Stimulated activated CD8-positive, alpha-beta memory T cell treated with anti-CD3 and anti-CD28 coated beads, Interleukin-4, amount 100 ng/mL, for 1 hour (primary cell): Measurements from ENCODE around the gene WFS1.

Experiments
- DNase-seq, 2 donors: peaks; one replicate each; pipeline ENCODE4 v3.0.0-alpha.2; 2020; ENCODE audit warnings: low read depth in 2 of 2, low spot score in 1 of 2

Gene WFS1

DNA sequence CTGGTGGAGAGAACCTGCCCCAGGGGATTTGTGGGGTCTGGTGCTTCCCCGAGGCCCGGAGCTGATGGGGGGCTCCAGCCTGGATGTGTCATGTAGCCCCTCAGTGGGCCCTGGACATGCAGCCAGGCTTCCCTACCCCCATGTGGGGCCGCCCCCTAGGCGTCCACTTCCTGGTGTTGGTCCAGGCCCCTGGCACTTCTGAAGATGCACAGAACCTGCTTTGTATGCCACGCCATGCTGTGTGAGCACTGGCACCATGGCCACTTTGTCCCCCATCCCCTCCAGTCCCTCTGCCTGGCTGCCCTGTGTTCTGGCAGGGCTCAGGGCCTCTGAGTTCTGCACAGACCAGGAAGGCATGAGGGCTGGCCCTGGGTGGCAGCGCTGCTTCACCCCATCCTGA lies 29.2 kb downstream of the WFS1 start:
- DNase-seq: no peak

DNA sequence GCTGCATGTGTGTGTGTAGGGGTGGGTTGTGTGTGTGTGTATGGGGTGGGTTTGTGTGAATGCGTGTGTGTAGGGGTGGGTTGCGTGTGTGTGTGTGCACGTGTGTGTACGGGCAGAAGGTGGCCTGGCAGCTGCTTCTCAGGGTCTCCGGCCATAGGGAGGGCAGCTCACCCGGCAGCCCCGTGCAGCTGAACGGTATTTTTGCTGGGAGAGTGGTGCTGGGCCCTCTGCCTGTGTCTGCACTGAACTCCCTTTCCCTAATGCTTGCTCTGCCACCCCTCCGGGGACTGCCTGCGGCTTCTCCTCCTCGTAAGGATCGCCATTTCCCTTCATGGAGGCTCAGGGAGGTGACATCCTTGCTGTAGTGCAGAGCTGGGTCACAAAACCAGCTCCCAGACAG lies 30.2 kb downstream of the WFS1 start:
- no peak for DNase-seq

DNA sequence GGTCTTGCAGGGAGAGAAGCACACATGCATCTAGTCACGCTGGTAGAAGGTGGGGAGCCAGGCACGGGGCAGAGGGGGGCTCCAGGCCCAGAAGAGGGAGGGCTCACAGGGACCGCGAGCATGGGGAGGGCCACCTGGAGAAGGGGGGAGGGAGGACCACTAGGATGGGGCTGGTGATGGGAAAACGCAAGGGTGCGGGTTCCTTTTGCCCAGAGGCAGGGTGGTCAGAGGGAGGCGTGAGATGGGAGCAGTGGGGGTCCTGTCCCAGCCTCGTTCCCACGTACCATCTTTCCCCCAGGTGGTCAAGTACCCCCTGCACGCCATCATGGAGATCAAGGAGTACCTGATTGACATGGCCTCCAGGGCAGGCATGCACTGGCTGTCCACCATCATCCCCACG lies 30.7 kb downstream of the WFS1 start:
- no peak for DNase-seq

DNA sequence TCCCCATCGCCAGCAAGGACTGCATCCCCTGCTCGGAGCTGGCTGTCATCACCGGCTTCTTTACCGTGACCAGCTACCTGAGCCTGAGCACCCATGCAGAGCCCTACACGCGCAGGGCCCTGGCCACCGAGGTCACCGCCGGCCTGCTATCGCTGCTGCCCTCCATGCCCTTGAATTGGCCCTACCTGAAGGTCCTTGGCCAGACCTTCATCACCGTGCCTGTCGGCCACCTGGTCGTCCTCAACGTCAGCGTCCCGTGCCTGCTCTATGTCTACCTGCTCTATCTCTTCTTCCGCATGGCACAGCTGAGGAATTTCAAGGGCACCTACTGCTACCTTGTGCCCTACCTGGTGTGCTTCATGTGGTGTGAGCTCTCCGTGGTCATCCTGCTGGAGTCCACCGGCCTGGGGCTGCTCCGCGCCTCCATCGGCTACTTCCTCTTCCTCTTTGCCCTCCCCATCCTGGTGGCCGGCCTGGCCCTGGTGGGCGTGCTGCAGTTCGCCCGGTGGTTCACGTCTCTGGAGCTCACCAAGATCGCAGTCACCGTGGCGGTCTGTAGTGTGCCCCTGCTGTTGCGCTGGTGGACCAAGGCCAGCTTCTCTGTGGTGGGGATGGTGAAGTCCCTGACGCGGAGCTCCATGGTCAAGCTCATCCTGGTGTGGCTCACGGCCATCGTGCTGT lies 31.5 kb downstream of the WFS1 start:
- no peak for DNase-seq

DNA sequence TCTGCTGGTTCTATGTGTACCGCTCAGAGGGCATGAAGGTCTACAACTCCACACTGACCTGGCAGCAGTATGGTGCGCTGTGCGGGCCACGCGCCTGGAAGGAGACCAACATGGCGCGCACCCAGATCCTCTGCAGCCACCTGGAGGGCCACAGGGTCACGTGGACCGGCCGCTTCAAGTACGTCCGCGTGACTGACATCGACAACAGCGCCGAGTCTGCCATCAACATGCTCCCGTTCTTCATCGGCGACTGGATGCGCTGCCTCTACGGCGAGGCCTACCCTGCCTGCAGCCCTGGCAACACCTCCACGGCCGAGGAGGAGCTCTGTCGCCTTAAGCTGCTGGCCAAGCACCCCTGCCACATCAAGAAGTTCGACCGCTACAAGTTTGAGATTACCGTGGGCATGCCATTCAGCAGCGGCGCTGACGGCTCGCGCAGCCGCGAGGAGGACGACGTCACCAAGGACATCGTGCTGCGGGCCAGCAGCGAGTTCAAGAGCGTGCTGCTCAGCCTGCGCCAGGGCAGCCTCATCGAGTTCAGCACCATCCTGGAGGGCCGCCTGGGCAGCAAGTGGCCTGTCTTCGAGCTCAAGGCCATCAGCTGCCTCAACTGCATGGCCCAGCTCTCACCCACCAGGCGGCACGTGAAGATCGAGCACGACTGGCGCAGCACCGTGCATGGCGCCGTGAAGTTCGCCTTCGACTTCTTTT lies 32.2 kb downstream of the WFS1 start:
- DNase-seq: no peak

DNA sequence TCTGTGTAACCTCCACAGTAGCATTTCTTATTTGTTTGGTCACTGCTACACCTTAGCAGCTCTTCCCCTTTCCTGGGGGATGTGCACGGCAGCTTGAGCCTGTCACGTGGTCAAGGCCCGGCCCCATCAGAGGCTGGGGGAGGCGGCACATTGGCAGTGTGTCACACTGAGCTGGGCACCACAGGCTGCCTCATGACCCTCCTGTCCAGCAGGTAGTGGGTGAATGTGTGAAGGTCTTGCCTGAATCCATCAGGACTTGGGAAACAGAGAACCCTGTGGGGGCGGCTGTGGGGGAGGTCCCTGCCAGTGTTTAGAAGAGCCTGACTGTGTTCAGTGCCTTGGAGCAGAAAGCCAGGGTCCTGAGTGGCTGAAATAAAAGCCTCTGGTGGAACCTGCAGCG lies 33.2 kb downstream of the WFS1 start:
- no peak for DNase-seq

DNA sequence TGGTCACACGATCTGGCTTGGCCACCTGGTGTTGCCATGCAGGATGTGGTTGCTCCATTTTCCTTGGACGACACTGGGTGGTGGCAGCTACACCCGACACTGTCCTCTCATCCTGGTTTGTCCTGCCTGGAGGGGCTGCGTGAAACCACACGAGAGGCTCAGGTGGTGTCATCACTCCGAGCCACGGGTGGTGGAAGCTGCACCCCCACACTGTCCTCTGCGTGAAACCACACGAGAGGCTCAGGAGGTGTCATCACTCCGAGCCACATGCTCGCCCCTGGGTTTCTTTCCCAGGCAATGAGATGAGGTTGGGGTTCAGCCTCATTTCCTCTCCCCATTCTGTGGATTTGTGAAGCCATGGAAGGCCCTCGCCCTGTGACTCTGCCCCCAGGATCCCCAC lies 34.3 kb downstream of the WFS1 start:
- DNase-seq: no peak

DNA sequence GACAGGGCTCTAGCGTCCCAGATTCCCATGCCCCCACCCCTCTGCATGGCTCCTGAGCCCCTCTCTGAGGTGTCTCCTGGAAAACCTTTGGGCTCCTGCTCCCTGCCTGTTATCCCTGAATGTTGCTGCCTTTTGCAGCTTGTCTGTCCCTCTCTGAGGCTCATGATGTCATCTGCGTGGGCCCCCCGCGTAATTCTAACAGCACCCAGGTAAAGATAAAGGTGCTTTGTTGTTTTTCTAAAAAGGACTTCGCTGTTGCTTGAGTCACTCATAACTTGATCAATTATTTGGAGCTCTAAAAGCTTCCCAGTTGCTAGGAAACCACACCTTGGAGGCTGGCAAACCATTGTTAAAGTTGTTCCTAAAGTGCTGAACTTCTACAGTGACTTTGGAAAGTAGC lies 36.6 kb downstream of the WFS1 start:
- no peak for DNase-seq

DNA sequence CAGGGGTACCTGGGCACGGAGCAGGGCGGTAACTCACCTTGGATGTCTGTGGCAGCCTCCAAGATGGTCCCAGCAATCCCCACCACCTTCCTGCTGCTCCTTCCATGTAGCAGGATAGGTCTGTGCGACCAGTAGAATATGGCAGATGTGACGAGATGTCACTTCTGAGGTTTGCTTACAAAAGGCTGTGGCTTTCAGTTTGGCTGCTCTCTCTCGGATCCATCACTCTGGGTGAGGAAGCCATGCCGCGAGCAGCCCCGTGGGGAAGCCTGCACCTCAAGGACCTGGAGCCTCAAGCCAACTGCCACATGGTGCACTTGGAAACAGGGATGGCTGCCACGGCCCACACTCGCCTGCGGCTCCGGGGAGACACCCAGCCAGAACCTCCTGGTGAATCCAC lies 37.6 kb downstream of the WFS1 start:
- DNase-seq: no peak

DNA sequence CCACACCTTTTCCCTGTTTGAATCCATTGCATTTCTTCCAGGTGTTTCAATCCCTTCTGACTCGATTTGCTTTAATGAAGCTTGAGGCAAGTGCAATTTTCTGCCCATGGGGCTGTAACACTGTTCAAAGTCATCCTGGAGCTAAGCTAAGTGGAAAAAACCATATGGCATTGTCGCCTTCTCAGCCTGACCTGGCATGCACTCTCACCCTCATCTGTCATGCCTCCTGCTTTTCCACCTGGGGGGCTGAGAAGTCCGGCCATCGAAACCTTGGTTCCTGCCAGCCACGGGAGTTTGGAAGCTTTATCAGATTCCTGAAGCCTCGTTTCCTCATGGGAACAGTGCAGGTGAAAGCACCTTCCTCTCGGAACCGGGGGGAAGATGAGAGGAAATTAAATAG lies 38.2 kb downstream of the WFS1 start:
- no peak for DNase-seq

DNA sequence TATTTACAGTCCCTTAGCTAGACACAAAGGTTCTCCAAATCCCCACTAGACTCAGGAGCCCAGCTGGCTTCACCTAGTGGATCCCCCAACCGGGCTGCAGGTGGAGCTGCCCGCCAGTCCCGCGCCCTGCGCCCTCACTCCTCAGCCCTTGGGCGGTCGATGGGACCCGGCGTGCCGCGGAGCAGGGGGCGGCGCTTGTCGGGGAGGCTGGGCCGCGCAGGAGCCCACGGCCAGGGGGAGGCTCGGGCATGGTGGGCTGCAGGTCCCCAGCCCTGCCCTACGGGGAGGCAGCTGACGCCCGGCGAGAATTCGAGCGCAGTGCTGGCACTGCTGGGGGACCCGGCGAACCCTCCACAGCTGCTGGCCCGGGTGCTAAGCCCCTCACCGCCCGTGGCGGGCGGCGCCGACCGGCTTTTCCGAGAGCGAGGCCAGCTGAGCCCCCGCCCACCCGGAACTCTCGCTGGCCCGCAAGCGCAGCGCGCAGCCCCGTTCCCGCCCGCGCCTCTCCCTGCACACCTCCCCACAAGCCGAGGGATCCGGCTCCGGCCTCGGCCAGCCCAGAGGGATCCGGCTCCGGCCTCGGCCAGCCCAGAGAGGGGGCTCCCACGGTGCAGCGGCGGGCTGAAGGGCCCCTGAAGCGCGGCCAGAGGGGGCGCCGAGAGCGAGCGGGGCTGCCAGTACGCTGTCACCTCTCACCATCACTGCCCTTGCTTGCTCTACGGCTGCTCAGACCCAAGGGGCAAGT lies 39.4 kb downstream of the WFS1 start:
- no peak for DNase-seq

DNA sequence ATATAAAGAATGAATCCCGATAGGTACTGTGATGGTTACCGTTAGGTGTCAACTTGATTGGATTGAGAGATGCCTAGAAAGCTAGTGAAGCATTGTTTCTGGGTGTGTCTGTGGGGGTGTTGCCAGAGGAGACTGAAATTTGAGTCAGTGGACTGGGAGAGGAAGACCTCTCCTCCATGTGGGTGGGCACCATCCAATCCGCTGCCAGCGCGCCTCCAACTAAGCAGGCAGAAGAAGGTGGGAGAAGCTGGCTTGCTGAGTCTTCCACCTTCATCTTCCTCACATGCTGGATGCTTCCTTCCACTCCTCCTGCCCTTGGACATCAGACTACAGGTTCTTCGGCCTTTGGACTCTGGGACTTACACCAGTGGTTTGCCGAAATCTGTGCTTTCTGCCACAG lies 40.1 kb downstream of the WFS1 start:
- no peak for DNase-seq

DNA sequence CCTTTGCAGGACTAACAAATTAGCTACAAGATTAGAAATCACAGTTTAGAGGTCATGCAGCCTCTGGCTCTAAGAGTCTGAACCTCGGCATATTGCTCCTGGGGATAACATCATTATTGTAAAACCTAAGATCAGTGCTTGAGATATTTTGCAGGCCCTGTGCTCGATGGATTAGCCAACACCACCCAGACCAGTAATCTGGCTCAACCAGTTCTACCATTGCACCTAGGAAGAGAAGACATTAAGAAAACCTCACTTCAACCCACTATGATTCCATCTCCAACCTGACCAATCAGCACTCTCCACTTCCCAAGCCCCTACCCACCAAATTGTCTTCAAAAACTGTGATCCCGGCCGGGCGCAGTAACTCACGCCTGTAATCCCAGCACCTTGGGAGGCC lies 43.6 kb downstream of the WFS1 start:
- DNase-seq: no peak

DNA sequence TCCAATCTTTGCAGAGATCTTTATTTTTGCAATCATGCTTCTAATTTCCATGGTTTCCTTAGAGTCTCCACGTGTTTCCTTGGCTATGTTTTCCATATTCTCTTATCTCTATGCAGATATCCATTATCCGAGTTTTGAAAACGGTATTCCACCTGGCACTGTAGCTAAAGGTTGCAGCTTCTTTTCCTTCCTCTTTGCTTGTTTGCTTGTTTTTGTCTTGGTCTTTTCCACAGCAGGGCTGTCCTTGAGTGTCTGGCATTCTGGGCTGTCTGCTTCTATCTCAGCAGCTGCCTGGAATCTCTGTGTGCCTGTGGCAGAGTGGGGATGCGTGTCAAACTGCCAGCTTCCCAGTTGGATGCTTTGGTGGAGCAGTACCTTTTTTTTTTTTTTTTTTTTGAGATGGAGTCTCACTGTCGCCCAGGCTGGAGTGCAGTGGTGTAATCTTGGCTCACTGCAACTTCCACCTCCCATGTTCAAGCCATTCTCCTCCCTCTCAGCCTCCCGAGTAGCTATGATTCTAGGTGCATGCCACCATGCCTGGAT lies 46.9 kb downstream of the WFS1 start:
- DNase-seq: no peak

DNA sequence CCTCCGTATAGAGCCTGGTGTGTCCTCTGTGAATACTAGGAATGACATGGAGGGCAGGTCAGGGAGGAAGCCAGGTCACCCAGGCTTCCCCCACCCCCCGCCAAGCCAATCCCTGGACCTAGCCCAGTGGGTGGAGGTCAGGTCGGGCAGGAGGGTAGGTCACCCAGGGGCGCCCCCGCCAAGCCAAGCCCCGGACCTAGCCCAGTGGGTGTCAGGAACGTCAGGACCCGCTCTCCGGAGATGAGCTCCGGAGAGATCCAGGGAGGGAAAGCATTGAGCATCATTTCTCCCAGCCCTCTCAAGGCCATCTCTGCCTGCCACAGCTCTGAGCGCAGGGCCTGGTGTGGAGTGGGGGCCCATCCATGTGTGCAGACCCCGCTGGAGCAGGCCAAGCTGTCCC lies 48.6 kb downstream of the WFS1 start:
- DNase-seq: no peak

DNA sequence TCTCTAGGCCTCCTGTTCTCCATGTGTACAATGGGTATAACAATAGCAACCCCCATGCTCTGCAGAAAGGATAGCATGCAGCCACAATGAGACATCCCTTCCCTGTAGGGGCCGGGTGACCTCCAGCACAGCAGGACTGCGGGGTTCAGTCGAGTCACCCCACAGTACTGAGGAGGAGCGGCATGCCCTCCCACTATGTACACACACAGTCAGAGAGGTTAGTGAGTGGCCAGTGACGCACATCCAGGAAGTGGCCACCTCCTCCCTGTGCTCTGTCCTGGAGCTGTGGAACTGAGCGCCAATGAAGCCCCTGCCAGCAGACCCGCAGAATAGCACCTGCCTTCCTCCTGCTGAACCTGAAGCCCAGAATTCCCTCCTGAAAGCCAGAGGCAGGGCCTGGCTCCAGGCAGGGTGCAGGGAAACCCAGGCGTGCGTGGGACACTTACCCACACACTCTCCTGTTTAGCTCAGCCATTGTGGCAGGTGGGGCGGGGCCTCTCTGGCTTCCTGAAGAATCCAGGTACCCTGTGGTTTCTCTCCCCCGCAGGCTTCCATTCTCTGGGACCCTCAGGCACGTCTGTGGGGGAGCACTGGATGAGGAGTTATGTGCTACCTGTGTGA lies 50.0 kb downstream of the WFS1 start:
- no peak for DNase-seq

DNA sequence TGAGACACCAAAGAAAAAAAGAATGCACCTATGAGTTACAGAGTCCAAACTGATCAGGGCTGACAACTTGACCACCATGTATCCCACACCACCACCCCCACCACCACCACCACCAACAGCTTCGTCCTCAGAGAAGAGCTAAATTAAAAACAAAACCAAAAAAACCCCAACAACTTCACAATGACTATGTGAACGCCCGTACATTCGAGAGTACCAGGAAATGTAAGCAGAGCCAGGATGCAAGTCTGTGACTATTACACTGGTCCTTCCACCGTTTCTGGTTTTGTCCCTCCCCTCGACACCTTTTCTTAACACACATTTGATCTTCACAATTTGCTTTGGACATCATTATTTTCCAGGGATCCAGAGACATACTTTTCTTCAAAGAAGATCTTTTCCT lies 51.0 kb downstream of the WFS1 start:
- DNase-seq: no peak

DNA sequence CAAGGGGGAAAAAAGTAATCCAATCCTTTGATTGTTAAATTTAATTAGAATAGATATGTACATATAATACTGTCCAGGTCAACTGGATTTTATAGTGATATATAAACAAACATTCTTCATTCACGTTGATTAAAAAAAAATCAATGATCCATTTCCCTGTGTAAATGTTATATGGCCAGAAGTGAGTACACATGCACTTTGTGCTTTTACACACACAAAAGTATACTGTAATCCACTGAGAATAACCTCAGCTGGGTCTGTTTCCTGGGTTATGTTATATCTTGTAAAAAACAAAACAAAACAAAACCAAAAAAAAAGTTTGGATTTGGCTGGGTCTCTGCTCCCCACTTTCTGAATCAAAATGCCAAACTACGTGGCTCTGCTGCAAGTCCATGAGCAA lies 51.7 kb downstream of the WFS1 start:
- no peak for DNase-seq

DNA sequence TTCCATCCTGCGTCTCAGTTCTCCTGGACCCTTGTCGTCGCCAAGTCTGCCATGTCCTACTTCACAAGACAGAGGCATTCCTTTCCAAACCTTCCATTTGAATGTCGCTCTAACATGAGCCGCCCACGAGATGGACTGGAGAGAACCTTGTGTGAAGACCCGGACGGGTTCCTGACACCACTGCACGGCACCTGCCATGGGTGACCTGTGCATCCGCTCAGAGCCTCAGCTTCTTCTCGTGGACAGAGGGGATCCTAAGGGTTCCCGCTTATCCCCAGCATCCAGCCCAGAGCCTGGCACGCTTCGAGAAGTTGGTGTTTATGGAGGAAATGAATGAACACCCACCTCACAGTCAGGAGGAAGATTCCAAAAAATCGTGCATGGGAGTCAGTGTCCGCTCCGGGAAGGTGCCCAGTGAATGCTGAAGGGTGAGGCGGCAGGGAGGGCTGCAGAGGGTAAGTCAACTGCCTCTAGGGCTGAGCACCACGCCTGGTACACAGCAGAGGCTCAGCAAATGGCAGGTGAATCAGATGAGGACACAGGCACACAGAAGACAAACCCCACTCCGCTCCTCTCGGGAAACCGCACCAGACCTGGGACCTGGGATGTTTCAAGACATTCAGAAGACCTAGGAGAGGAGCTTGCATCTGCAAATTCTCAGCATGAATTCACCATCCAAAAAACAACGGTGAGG lies 52.6 kb downstream of the WFS1 start:
- DNase-seq: no peak

DNA sequence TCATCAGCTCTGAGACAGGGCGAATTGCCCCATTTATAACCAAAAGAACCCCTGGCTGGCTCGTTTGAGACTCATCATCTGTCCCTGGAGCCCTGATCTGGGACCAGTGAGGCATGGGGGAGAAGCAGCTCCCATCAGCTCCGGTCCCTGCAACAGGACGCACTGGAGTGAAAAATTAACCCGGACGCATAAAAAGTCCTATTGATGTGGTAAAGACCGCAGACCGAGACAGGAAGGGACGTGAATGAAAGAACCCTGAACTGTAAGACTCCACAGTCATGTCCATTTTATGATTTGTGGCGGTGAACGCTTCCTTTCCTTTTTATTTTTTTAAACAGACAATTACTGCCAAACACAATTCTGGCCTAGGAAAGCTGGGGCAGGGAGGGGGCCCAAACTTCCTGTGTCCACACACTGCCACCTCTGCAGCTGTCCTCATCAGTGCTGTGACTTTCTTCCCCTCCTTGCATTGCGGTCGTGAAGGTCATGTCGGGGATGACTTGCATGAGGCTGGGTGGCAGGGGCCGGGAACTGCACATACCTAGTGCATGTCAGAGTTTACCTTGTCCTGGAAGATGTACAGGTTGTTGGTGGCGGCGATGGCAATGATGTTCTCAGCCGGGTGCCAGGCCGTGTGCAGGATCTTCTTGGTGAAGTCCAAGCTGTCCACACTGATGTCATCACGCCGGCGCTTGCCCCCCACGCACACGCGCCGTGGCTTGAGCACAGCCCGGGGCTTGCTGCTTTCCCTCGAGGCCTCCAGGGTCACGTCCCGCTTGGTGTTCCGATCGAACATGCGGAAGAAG lies 53.3 kb downstream of the WFS1 start:
- DNase-seq: no peak
